Uterus (tissue), 4 donors: Measurements from ENCODE around the gene ZNF331. TPM values are rescaled to one million over a fixed set of nuclear protein-coding genes. Genes with fewer than 3 reads are reported as not detected.

ENCODE experiments used
- DNase-seq, 2 donors: peaks; one replicate each; pipeline ENCODE4 v3.0.0-alpha.2; 2019 to 2020
- H3K27ac ChIP-seq, 2 donors: fragments of 200-600 bp; sonication (generic); 1 replicate in 1 of 2; 2 replicates in 1 of 2; pipeline ENCODE4 v1.5.1; 2016 to 2018
- H3K27me3 ChIP-seq, 2 donors: fragments of 200-600 bp; sonication (generic); one replicate each; pipeline ENCODE4 v1.5.1; 2018 to 2019; ENCODE audit warnings: control low read depth in 1 of 2
- H3K36me3 ChIP-seq, 2 donors: fragments of 200-600 bp; sonication (generic); one replicate each; pipeline ENCODE4 v1.5.1; 2019; ENCODE audit warnings: control low read depth in 1 of 2
- H3K4me1 ChIP-seq, 2 donors: fragments of 200-600 bp; sonication (generic); one replicate each; pipeline ENCODE4 v1.5.1; 2018 to 2019; ENCODE audit warnings: control low read depth in 1 of 2
- H3K4me3 ChIP-seq, 2 donors: fragments of 200-600 bp; sonication (generic); 1 replicate in 1 of 2; 2 replicates in 1 of 2; pipeline ENCODE4 v1.5.1; 2018 to 2019; ENCODE audit warnings: mild to moderate bottlenecking in 1 of 2
- H3K9me3 ChIP-seq, 2 donors: fragments of 200-600 bp; sonication (generic); one replicate each; pipeline ENCODE4 v1.5.1; 2019; ENCODE audit warnings: control low read depth in 1 of 2
- CTCF ChIP-seq, 4 experiments: fragments of 200-600 bp in 2 of 4; fragments of 450-650 bp in 2 of 4; sonication (generic) in 2 of 4; IDR thresholded peaks; one replicate each; pipeline ENCODE4 v1.5.1; 2016 to 2019; ENCODE audit warnings: antibody characterized with exemption in 4 of 4, mild to moderate bottlenecking in 2 of 4, moderate library complexity in 1 of 4
- POLR2A ChIP-seq, 2 donors: fragments of 450-650 bp; IDR thresholded peaks; one replicate each; pipeline ENCODE4 v1.6.1; 2016; ENCODE audit warnings: antibody characterized with exemption in 2 of 2, mild to moderate bottlenecking in 1 of 2, moderate library complexity in 1 of 2
- intact Hi-C: fragments of 100-400 bp; cut with DNase I; formaldehyde crosslinking; loops from one replicate; pipeline ENCODE4 v1.15.1; 2023; ENCODE audit warnings: low total_unique reads
- total RNA-seq, 4 donors: library from RNA; depleted of rRNA in 3 of 4; stranded (reverse); fragments of >200 nt in 3 of 4; gene quantifications; one replicate each; pipeline versions ENCODE4 v1.1.0 to v1.2.4, GENCODE V29; 2014 to 2023
- donor health status: DM: yes; HTN: yes; CAD: no.

ZNF331 gene
- total RNA-seq, 4 donors from 2014 or later: 9.4 to 39.0 (median 17.0) TPM

GRCh38 chr19:53545271-53546065 is 7.5 kb downstream of the ZNF331 start:
- H3K36me3 ChIP-seq: no peaks in the 10 kb centered on the region
- no peaks in the 10 kb centered on the region for H3K4me1 ChIP-seq
- H3K9me3 ChIP-seq: no peaks in the 10 kb centered on the region
- no peak overlapping the region for H3K4me3 ChIP-seq
- H3K27ac ChIP-seq: no peak overlapping the region
- DNase-seq: no peak
- intact Hi-C loops: no loop called here
- no peaks in the 10 kb centered on the region for H3K27me3 ChIP-seq
- no peak for TF ChIP-seq CTCF (IDR thresholded peaks at IDR 0.05)
- TF ChIP-seq POLR2A (IDR thresholded peaks at IDR 0.05): no peak

GRCh38 chr19:53546758-53547513 is 9.0 kb downstream of the ZNF331 start:
- intact Hi-C loops: no loop called here
- Histone ChIP-seq H3K36me3 (no peaks in the 10 kb centered on the region), H3K27me3 (no peaks in the 10 kb centered on the region), H3K27ac (no peak overlapping the region), H3K4me3 (no peak overlapping the region), H3K9me3 (no peaks in the 10 kb centered on the region), H3K4me1 (no peaks in the 10 kb centered on the region)
- DNase-seq: no peak
- TF ChIP-seq POLR2A (IDR thresholded peaks at IDR 0.05): no peak

GRCh38 chr19:53549340-53549739 is 11.4 kb downstream of the ZNF331 start:
- intact Hi-C loops: no loop called here
- Histone ChIP-seq H3K36me3 (no peaks in the 10 kb centered on the region), H3K4me3 (no peak overlapping the region), H3K4me1 (no peaks in the 10 kb centered on the region), H3K27me3 (no peaks in the 10 kb centered on the region), H3K9me3 (no peaks in the 10 kb centered on the region), H3K27ac (peak overlapping the region; percentile 36 to 54)
- no peak for DNase-seq
- TF ChIP-seq CTCF (IDR thresholded peaks at IDR 0.05) (no peak), POLR2A (IDR thresholded peaks at IDR 0.05) (no peak)

GRCh38 chr19:53552001-53552721 is 14.2 kb downstream of the ZNF331 start:
- no peak for DNase-seq
- TF ChIP-seq CTCF (IDR thresholded peaks at IDR 0.05) (no peak), POLR2A (IDR thresholded peaks at IDR 0.05) (no peak)
- no peak overlapping the region for H3K27ac ChIP-seq
- no peaks in the 10 kb centered on the region for H3K36me3 ChIP-seq
- H3K4me1 ChIP-seq: no peaks in the 10 kb centered on the region
- intact Hi-C loops: no loop called here
- H3K4me3 ChIP-seq: no peak overlapping the region
- no peaks in the 10 kb centered on the region for H3K27me3 ChIP-seq
- no peaks in the 10 kb centered on the region for H3K9me3 ChIP-seq

- DNase-seq: no peak
- intact Hi-C loops: no loop called here
- TF ChIP-seq POLR2A (IDR thresholded peaks at IDR 0.05) (no peak), CTCF (IDR thresholded peaks at IDR 0.05) (no peak)
- H3K4me3 ChIP-seq: no peak overlapping the region
- no peak overlapping the region for H3K27ac ChIP-seq
- no peaks in the 10 kb centered on the region for H3K27me3 ChIP-seq
- no peaks in the 10 kb centered on the region for H3K4me1 ChIP-seq
- H3K36me3 ChIP-seq: no peaks in the 10 kb centered on the region
- H3K9me3 ChIP-seq: no peaks in the 10 kb centered on the region
These were observed 15.2 kb downstream of the ZNF331 start for GRCh38 chr19:53553156-53553555.
